SK-N-SH (cell line): ENCODE results near the gene MAD1L1. TPM values are rescaled to one million over a fixed set of nuclear protein-coding genes. Genes with fewer than 3 reads are reported as not detected.
A peak's percentile ranks its signal among the peaks of the same experiment; 100 is the strongest.

Experiments
- CTCF ChIA-PET: fragments of 300-600, 350-600 bp; formaldehyde crosslinking; extraction: SDS; loops from one replicate; lab custom pipeline; 2021; lab: Yijun Ruan, JAX
- POLR2A ChIA-PET: fragments of 350-600 bp; sonication (Branson Sonifier 250); formaldehyde crosslinking; extraction: SDS; loops from one replicate; lab custom pipeline; 2020; ENCODE audit warnings: antibody characterized with exemption, inconsistent platforms; lab: Yijun Ruan, JAX
- DNase-seq: peaks from one replicate; pipeline ENCODE4 v3.0.0; 2012
- H2AFZ ChIP-seq: fragments of 200-600 bp; sonication (generic); 2 replicates; pipeline ENCODE4 v1.8.1; 2016; ENCODE audit warnings: antibody characterized with exemption, mild to moderate bottlenecking, low read depth
- H3F3A ChIP-seq: fragments of 200-600 bp; sonication (generic); replicated peaks from 2 replicates; pipeline ENCODE3; 2016; ENCODE audit warnings: antibody characterized with exemption, mild to moderate bottlenecking; ENCODE audit not compliant: insufficient read depth
- H3K27ac ChIP-seq, 2 experiments: fragments of 200-500 bp in 1 of 2; fragments of 200-600 bp in 1 of 2; sonication (Bioruptor generic) in 1 of 2; sonication (generic), shearing (Covaris generic) in 1 of 2; 2 replicates each; pipeline versions ENCODE4 v1.5.1 to v1.6.1; 2014 to 2016; ENCODE audit warnings: low read depth in 2 of 2, inconsistent platforms in 1 of 2, low read length in 1 of 2, mild to moderate bottlenecking in 1 of 2, mixed read lengths in 1 of 2
- H3K27me3 ChIP-seq: fragments of 200-600 bp; sonication (generic), shearing (Covaris generic); 2 replicates; pipeline ENCODE4 v1.6.1; 2016; ENCODE audit warnings: mixed run types; ENCODE audit not compliant: insufficient read depth
- H3K36me3 ChIP-seq, 2 experiments: fragments of 200-500 bp in 1 of 2; fragments of 200-600 bp in 1 of 2; sonication (Bioruptor generic) in 1 of 2; sonication (generic) in 1 of 2; replicated peaks in 1 of 2; 2 replicates each; pipeline versions ENCODE3 to v1.5.1; 2014 to 2016; ENCODE audit warnings: low read length in 1 of 2, mild to moderate bottlenecking in 1 of 2; ENCODE audit not compliant: insufficient read depth in 2 of 2, control insufficient read depth in 1 of 2
- H3K4me1 ChIP-seq, 2 experiments: fragments of 200-500 bp in 1 of 2; fragments of 200-600 bp in 1 of 2; sonication (Bioruptor generic) in 1 of 2; sonication (generic), shearing (Covaris generic) in 1 of 2; 2 replicates each; pipeline versions ENCODE4 v1.5.1 to v1.6.1; 2014 to 2016; ENCODE audit warnings: low read depth in 1 of 2, low read length in 1 of 2, mixed run types in 1 of 2; ENCODE audit not compliant: insufficient read depth in 2 of 2, control insufficient read depth in 1 of 2
- H3K4me2 ChIP-seq: fragments of 200-600 bp; sonication (generic), shearing (Covaris generic); 2 replicates; pipeline ENCODE4 v1.6.1; 2017; ENCODE audit warnings: mixed run types
- H3K4me3 ChIP-seq, 2 experiments: fragments of 200-500 bp in 1 of 2; fragments of 200-600 bp in 1 of 2; sonication (Bioruptor generic) in 1 of 2; sonication (generic), shearing (Covaris generic) in 1 of 2; 2 replicates each; pipeline versions ENCODE4 v1.5.1 to v1.8.1; 2014 to 2016; ENCODE audit warnings: low read depth in 2 of 2, inconsistent platforms in 1 of 2, low read length in 1 of 2, mild to moderate bottlenecking in 1 of 2, mixed read lengths in 1 of 2, moderate library complexity in 1 of 2
- H3K79me2 ChIP-seq: fragments of 200-600 bp; sonication (generic); 2 replicates; pipeline ENCODE4 v1.8.1; 2017; ENCODE audit warnings: mild to moderate bottlenecking; ENCODE audit not compliant: insufficient read depth
- H3K9ac ChIP-seq: fragments of 200-600 bp; sonication (generic); 2 replicates; pipeline ENCODE4 v1.6.1; 2017; ENCODE audit warnings: mixed run types
- H3K9me2 ChIP-seq: fragments of 200-600 bp; sonication (generic); 2 replicates; pipeline ENCODE4 v1.6.1; 2017; ENCODE audit warnings: mixed run types
- H3K9me3 ChIP-seq: fragments of 200-600 bp; sonication (generic); 2 replicates; pipeline ENCODE4 v1.6.1; 2017; ENCODE audit warnings: mixed run types, mild to moderate bottlenecking, moderate library complexity
- H4K20me1 ChIP-seq: fragments of 200-600 bp; sonication (generic); 2 replicates; pipeline ENCODE4 v1.6.1; 2017; ENCODE audit warnings: mild to moderate bottlenecking, mixed run types; ENCODE audit not compliant: insufficient read depth
- CHD2 ChIP-seq: fragments of 150-350 bp; IDR thresholded peaks from 2 replicates; pipeline ENCODE4 v1.6.1; 2018; ENCODE audit warnings: low read length; ENCODE audit not compliant: partially characterized antibody
- FOXJ3 ChIP-seq: sonication (generic); formaldehyde crosslinking; IDR thresholded peaks from 2 replicates; pipeline ENCODE4 v1.5.1; 2020; ENCODE audit warnings: mild to moderate bottlenecking, missing genetic modification reagents
- FOXM1 ChIP-seq: IDR thresholded peaks from 2 replicates; pipeline ENCODE4 v1.4.0; 2012; ENCODE audit warnings: low read depth, mild to moderate bottlenecking
- JUND ChIP-seq: IDR thresholded peaks from 2 replicates; pipeline ENCODE4 v1.4.0; 2012
- MEF2A ChIP-seq: IDR thresholded peaks from 2 replicates; pipeline ENCODE4 v1.4.0; 2012; ENCODE audit warnings: low read depth, borderline replicate concordance
- NRF1 ChIP-seq: IDR thresholded peaks from 2 replicates; pipeline ENCODE4 v1.6.1; 2012; ENCODE audit warnings: low read depth, mild to moderate bottlenecking, low read length
- POLR2AphosphoS5 ChIP-seq: IDR thresholded peaks from 2 replicates; pipeline ENCODE4 v1.6.1; 2012; ENCODE audit warnings: low read depth, low read length
- RAD21 ChIP-seq: IDR thresholded peaks from 2 replicates; pipeline ENCODE4 v1.6.1; 2012; ENCODE audit warnings: mild to moderate bottlenecking, low read length
- RCOR1 ChIP-seq: fragments of 150-350 bp; IDR thresholded peaks from 2 replicates; pipeline ENCODE4 v1.6.1; 2017; ENCODE audit warnings: antibody characterized with exemption, low read length
- RXRA ChIP-seq: IDR thresholded peaks from 2 replicates; pipeline ENCODE4 v1.4.0; 2012; ENCODE audit warnings: low read depth, mild to moderate bottlenecking, borderline replicate concordance
- SIN3A ChIP-seq: IDR thresholded peaks from 2 replicates; pipeline ENCODE4 v1.6.1; 2012; ENCODE audit warnings: low read depth, mild to moderate bottlenecking, low read length, moderate library complexity, borderline replicate concordance
- SMC3 ChIP-seq: IDR thresholded peaks from 2 replicates; pipeline ENCODE4 v1.6.1; 2012; ENCODE audit warnings: low read depth, low read length, improper control_type of control experiment
- TAF1 ChIP-seq: IDR thresholded peaks from 2 replicates; pipeline ENCODE4 v1.6.1; 2012; ENCODE audit warnings: low read depth, mild to moderate bottlenecking, low read length, moderate library complexity, borderline replicate concordance
- TCF12 ChIP-seq: IDR thresholded peaks from 2 replicates; pipeline ENCODE4 v1.4.0; 2012
- WGBS: methylation state at CpG from one replicate; pipeline ENCODE4 v1.1.6; 2017; ENCODE audit warnings: low lambda C conversion rate; 5-methylcytosine and 5-hydroxymethylcytosine counted together
- polyA plus RNA-seq, 3 experiments: library from polyadenylated mRNA; depleted of rRNA; stranded (reverse); fragments of >200 nt; gene quantifications; 2 replicates each; pipeline ENCODE4 v1.2.3, GENCODE V29; 2012
- TF ChIP-seq, protein P1 (sequence below): fragments of 150-350 bp; IDR thresholded peaks from 2 replicates; pipeline ENCODE4 v1.6.1; 2017; ENCODE audit warnings: antibody characterized with exemption, low read length, low read depth, borderline replicate concordance
- TF ChIP-seq, protein P2 (sequence below): IDR thresholded peaks from 2 replicates; pipeline ENCODE4 v1.4.0; 2012; ENCODE audit warnings: low read depth, borderline replicate concordance
- TF ChIP-seq, protein P3 (sequence below): IDR thresholded peaks from 2 replicates; pipeline ENCODE4 v1.4.0; 2012; ENCODE audit warnings: low read depth, borderline replicate concordance
- TF ChIP-seq, protein P4 (sequence below): IDR thresholded peaks from 2 replicates; pipeline ENCODE4; 2012
- TF ChIP-seq, protein P5 (sequence below): fragments of 200-600 bp; sonication (generic); IDR thresholded peaks from 2 replicates; pipeline ENCODE4 v1.6.1; 2017; ENCODE audit warnings: antibody characterized with exemption, mild to moderate bottlenecking, moderate library complexity

MAD1L1 gene
- polyA plus RNA-seq, 1 of the 3 experiments (the other 2 are of a cell fraction), result 46.2 TPM

DNA sequence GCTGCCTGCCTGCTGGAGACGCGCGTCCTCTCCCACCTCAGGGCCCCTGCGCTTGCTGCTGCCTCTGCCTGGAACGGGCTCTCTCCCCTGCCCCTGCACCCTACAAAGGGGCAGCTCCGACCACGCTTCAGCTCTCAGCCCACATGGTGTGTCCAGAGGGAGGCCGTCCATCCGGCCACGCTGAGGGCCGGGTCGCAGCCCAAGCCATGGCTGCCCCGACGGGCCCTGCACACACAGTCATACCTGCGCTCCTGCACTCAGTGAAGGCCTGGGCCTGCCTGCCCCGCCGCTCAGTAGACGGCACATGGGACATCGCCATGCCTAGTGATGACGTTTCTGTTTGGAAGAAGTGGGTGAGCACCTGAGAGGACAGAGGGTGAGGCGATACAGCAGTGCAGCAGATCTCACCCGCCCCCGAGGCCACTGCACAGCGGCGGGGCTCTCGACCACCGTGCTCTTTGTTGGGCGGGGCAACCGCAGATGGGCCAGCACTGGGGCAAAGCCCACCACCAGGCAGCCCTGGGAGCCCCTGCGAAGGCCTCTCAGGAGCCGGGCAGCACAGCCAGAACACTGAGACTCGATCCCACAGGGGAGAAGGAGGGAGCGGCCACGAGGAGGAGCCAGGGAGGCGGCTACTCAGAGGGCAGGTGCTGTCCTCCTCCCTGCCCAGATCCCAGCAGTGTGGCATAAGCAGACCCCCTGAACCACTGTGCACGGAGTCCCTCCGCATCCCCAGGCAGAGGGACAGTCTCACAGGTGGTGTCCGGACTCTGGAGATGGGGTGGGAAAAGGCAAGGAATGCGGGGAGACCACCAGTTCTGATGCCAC is 129.5 kb downstream of the MAD1L1 start:
- H2AFZ ChIP-seq, result no peak overlapping the region
- peak overlapping the region; percentile 47; the same call in 1 of the 2 replicates for H3K4me2 ChIP-seq
- no peaks in the 10 kb centered on the region for H3K27me3 ChIP-seq
- H3F3A ChIP-seq, result no peaks in the 10 kb centered on the region
- 94% methylated on average over 35 of the region's 39 CpGs for WGBS
- no peaks in the 10 kb centered on the region for H3K9me3 ChIP-seq
- H3K36me3 ChIP-seq, result no peaks in the 10 kb centered on the region
- DNase-seq, result no peak
- H3K79me2 ChIP-seq, result no peaks in the 10 kb centered on the region; the same call in 1 of the 2 replicates
- H3K27ac ChIP-seq, result peak overlapping the region; percentile 32 to 91
- H3K4me3 ChIP-seq, result no peak overlapping the region
- POLR2A ChIA-PET, result interaction anchor here (1.4 kb wide), 1 partner anchor 21 kb away, joined by 4 read pairs; no protein-coding TSS in a partner anchor
- H4K20me1 ChIP-seq, result no peaks in the 10 kb centered on the region
- TF ChIP-seq CHD2 (no peak), MEF2A (no peak), TAF1 (no peak), NRF1 (no peak)
- TF ChIP-seq, protein P1, sequence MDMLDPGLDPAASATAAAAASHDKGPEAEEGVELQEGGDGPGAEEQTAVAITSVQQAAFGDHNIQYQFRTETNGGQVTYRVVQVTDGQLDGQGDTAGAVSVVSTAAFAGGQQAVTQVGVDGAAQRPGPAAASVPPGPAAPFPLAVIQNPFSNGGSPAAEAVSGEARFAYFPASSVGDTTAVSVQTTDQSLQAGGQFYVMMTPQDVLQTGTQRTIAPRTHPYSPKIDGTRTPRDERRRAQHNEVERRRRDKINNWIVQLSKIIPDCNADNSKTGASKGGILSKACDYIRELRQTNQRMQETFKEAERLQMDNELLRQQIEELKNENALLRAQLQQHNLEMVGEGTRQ, result no peak
- no peaks in the 10 kb centered on the region for H3K9me2 ChIP-seq
- no peak overlapping the region; the same call in 1 of the 2 replicates for H3K9ac ChIP-seq
- H3K4me1 ChIP-seq, result peaks cover 25 to 83% of the 10 kb centered on the region in 2 experiments
- CTCF ChIA-PET, result interaction anchor here (0.6 to 4.9 kb wide), 16 partner anchors 13 to 518 kb away, joined by 3 to 24 read pairs (median 6); no protein-coding TSS in a partner anchor

DNA sequence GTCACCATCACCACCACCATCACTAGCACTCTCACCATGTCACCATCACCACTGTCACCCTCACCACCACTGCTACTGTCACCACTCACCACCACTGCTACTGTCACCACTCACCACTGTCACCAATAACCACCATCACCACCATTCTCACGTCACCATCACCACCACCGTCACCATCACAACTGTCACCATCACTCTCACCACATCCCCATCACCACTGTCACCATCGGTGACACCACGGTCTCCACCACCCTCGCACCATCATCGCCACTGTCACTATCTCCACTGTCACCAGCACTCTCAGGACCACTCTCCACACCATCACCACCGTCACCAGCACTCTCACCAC is 130.4 kb downstream of the MAD1L1 start:
- no peak overlapping the region for H3K9ac ChIP-seq
- no peak overlapping the region for H2AFZ ChIP-seq
- 98% methylated on average over 7 of the region's 7 CpGs for WGBS
- no peaks in the 10 kb centered on the region for H4K20me1 ChIP-seq
- H3K4me1 ChIP-seq, result peaks cover 25 to 74% of the 10 kb centered on the region in 2 experiments
- CTCF ChIA-PET, result no interaction called here
- H3K4me2 ChIP-seq, result no peak overlapping the region
- no peaks in the 10 kb centered on the region for H3K9me3 ChIP-seq
- no peak overlapping the region for H3K4me3 ChIP-seq
- no peak overlapping the region for H3K27ac ChIP-seq
- POLR2A ChIA-PET, result no interaction called here
- no peaks in the 10 kb centered on the region for H3K36me3 ChIP-seq
- H3K79me2 ChIP-seq, result no peaks in the 10 kb centered on the region; the same call in 1 of the 2 replicates
- no peaks in the 10 kb centered on the region for H3K27me3 ChIP-seq
- H3F3A ChIP-seq, result no peaks in the 10 kb centered on the region
- no peak for DNase-seq
- H3K9me2 ChIP-seq, result no peaks in the 10 kb centered on the region
- TF ChIP-seq MEF2A (no peak), SMC3 (no peak), TCF12 (no peak), SIN3A (no peak), RXRA (no peak), TAF1 (no peak), RAD21 (no peak), JUND (no peak), POLR2AphosphoS5 (no peak), RCOR1 (no peak), FOXJ3 (CRISPR knock-in tag) (no peak), FOXM1 (no peak)
- TF ChIP-seq, protein P2, sequence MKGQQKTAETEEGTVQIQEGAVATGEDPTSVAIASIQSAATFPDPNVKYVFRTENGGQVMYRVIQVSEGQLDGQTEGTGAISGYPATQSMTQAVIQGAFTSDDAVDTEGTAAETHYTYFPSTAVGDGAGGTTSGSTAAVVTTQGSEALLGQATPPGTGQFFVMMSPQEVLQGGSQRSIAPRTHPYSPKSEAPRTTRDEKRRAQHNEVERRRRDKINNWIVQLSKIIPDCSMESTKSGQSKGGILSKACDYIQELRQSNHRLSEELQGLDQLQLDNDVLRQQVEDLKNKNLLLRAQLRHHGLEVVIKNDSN, result no peak
- TF ChIP-seq, protein P3, sequence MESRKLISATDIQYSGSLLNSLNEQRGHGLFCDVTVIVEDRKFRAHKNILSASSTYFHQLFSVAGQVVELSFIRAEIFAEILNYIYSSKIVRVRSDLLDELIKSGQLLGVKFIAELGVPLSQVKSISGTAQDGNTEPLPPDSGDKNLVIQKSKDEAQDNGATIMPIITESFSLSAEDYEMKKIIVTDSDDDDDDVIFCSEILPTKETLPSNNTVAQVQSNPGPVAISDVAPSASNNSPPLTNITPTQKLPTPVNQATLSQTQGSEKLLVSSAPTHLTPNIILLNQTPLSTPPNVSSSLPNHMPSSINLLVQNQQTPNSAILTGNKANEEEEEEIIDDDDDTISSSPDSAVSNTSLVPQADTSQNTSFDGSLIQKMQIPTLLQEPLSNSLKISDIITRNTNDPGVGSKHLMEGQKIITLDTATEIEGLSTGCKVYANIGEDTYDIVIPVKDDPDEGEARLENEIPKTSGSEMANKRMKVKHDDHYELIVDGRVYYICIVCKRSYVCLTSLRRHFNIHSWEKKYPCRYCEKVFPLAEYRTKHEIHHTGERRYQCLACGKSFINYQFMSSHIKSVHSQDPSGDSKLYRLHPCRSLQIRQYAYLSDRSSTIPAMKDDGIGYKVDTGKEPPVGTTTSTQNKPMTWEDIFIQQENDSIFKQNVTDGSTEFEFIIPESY, result no peak
- TF ChIP-seq, protein P4, sequence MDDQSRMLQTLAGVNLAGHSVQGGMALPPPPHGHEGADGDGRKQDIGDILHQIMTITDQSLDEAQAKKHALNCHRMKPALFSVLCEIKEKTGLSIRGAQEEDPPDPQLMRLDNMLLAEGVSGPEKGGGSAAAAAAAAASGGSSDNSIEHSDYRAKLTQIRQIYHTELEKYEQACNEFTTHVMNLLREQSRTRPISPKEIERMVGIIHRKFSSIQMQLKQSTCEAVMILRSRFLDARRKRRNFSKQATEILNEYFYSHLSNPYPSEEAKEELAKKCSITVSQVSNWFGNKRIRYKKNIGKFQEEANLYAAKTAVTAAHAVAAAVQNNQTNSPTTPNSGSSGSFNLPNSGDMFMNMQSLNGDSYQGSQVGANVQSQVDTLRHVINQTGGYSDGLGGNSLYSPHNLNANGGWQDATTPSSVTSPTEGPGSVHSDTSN, result no peak
- TF ChIP-seq, protein P5, sequence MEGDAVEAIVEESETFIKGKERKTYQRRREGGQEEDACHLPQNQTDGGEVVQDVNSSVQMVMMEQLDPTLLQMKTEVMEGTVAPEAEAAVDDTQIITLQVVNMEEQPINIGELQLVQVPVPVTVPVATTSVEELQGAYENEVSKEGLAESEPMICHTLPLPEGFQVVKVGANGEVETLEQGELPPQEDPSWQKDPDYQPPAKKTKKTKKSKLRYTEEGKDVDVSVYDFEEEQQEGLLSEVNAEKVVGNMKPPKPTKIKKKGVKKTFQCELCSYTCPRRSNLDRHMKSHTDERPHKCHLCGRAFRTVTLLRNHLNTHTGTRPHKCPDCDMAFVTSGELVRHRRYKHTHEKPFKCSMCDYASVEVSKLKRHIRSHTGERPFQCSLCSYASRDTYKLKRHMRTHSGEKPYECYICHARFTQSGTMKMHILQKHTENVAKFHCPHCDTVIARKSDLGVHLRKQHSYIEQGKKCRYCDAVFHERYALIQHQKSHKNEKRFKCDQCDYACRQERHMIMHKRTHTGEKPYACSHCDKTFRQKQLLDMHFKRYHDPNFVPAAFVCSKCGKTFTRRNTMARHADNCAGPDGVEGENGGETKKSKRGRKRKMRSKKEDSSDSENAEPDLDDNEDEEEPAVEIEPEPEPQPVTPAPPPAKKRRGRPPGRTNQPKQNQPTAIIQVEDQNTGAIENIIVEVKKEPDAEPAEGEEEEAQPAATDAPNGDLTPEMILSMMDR, result no peak
